Tibial artery (tissue), 4 donors: ENCODE results near the gene HHAT.

ENCODE experiments used
- DNase-seq, 2 donors: peaks; one replicate each; pipeline ENCODE4 v3.0.0-alpha.2; 2019
- H3K27ac ChIP-seq, 2 donors: fragments of 200-600 bp; sonication (generic) in 1 of 2; 1 replicate in 1 of 2; 2 replicates in 1 of 2; pipeline ENCODE4 v1.5.1; 2018 to 2019; ENCODE audit warnings: mild to moderate bottlenecking in 1 of 2
- H3K27me3 ChIP-seq, 2 donors: fragments of 200-600 bp; sonication (generic) in 1 of 2; one replicate each; pipeline versions ENCODE4 v1.5.1 to v1.6.0; 2016 to 2019
- H3K36me3 ChIP-seq, 3 donors: fragments of 200-600 bp; sonication (generic) in 2 of 3; one replicate each; pipeline ENCODE4 v1.5.1; 2016 to 2019; ENCODE audit warnings: mild to moderate bottlenecking in 2 of 3
- H3K4me1 ChIP-seq, 4 donors: fragments of 200-600 bp; sonication (generic) in 2 of 4; 1 replicate in 3 of 4; 2 replicates in 1 of 4; pipeline ENCODE4 v1.5.1; 2016 to 2019
- H3K4me3 ChIP-seq, 2 donors: fragments of 200-600 bp; sonication (generic) in 1 of 2; 1 replicate in 1 of 2; 2 replicates in 1 of 2; pipeline ENCODE4 v1.5.1; 2018 to 2019; ENCODE audit warnings: mild to moderate bottlenecking in 2 of 2
- H3K9me3 ChIP-seq, 3 donors: fragments of 200-600 bp; sonication (generic) in 1 of 3; one replicate each; pipeline ENCODE4 v1.5.1; 2016 to 2019
- intact Hi-C: fragments of 100-400 bp; cut with DNase I; formaldehyde crosslinking; loops from one replicate; pipeline ENCODE4 v1.15.0; 2023; ENCODE audit warnings: low total_unique reads
- TF ChIP-seq, protein P1 (sequence below), 2 experiments: fragments of 200-600 bp in 1 of 2; fragments of 450-650 bp in 1 of 2; IDR thresholded peaks; one replicate each; pipeline ENCODE4 v1.5.1; 2017 to 2019; ENCODE audit warnings: antibody characterized with exemption in 2 of 2, mild to moderate bottlenecking in 1 of 2, moderate library complexity in 1 of 2

HHAT gene

DNA sequence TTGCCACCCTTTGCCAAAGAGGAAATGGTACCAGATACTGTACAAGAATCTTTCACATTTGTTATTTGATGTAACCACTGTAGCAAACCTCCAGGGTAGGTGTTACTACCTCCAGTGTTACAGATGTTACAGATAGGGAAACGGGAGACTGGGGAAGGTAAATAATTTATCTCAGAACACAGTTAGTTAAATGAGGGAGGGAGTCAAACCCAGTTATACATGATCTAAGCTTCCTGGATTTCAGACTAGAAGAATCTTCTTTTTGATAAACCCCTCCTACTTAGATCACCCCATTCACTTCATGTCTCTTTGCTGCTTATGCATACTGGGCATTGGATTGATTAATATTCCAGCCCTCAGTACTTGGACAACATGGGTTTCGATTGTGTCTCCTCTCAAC, 276.4 kb downstream of the HHAT start:
- TF ChIP-seq, protein P1, sequence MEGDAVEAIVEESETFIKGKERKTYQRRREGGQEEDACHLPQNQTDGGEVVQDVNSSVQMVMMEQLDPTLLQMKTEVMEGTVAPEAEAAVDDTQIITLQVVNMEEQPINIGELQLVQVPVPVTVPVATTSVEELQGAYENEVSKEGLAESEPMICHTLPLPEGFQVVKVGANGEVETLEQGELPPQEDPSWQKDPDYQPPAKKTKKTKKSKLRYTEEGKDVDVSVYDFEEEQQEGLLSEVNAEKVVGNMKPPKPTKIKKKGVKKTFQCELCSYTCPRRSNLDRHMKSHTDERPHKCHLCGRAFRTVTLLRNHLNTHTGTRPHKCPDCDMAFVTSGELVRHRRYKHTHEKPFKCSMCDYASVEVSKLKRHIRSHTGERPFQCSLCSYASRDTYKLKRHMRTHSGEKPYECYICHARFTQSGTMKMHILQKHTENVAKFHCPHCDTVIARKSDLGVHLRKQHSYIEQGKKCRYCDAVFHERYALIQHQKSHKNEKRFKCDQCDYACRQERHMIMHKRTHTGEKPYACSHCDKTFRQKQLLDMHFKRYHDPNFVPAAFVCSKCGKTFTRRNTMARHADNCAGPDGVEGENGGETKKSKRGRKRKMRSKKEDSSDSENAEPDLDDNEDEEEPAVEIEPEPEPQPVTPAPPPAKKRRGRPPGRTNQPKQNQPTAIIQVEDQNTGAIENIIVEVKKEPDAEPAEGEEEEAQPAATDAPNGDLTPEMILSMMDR (IDR thresholded peaks at IDR 0.05): no peak
- no peak overlapping the region for H3K27ac ChIP-seq
- H3K27me3 ChIP-seq: no peaks in the 10 kb centered on the region
- intact Hi-C loops: no loop called here
- DNase-seq: no peak
- no peak overlapping the region for H3K4me3 ChIP-seq
- peaks cover 0 to 6% (median 0%) of the 10 kb centered on the region in 3 donors for H3K9me3 ChIP-seq
- no peaks in the 10 kb centered on the region for H3K36me3 ChIP-seq
- peaks cover 0 to 5% (median 0%) of the 10 kb centered on the region in 4 donors for H3K4me1 ChIP-seq

DNA sequence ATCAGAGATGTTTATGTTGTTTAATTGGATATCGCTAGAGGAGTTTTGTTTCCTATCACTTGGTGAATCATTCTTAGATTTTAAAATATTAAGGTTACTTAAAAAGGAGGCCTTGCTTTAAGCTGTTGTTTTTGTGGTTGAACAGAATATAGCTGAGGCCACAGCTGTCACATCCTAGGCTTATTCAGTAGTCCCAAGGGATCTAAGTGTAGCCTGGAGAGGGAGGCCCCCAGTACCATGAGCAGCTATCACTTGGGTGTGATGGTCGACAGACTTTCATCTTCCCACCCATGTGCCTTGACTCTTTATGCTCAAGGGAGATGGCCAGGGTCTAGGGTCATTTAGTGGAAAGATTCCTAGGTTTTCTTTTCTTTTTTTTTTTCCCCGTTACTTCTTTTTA, 278.7 kb downstream of the HHAT start:
- no peak for DNase-seq
- Histone ChIP-seq H3K4me1 (no peaks in the 10 kb centered on the region), H3K36me3 (no peaks in the 10 kb centered on the region), H3K9me3 (peaks cover 0 to 6% (median 0%) of the 10 kb centered on the region in 3 donors), H3K27me3 (no peaks in the 10 kb centered on the region), H3K27ac (no peak overlapping the region), H3K4me3 (no peak overlapping the region)
- TF ChIP-seq, protein P1 (IDR thresholded peaks at IDR 0.05): no peak
- intact Hi-C loops: no loop called here

DNA sequence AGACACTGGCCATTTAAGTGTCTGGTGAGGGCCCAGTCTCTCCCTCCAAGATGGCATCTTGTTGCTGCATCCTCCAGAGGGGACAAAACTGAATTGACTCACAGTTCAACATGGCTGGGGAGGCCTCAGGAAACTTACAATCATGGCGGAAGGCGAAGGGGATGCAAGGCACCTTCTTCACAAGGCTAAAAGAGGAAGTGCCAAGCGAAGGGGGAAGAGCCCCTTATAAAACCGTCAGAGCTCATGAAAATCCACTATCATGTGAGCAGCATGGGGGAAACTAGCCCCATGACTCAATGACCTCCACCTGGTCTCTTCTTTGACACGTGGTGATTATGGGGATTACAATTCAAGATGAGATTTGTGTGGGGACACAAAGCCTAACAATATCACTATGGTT, 280.1 kb downstream of the HHAT start:
- TF ChIP-seq, protein P1 (IDR thresholded peaks at IDR 0.05): no peak
- H3K27ac ChIP-seq: no peak overlapping the region
- DNase-seq: no peak
- intact Hi-C loops: no loop called here
- no peaks in the 10 kb centered on the region for H3K36me3 ChIP-seq
- H3K4me3 ChIP-seq: no peak overlapping the region
- no peaks in the 10 kb centered on the region for H3K27me3 ChIP-seq
- peaks cover 0 to 6% (median 0%) of the 10 kb centered on the region in 3 donors for H3K9me3 ChIP-seq
- no peaks in the 10 kb centered on the region for H3K4me1 ChIP-seq

DNA sequence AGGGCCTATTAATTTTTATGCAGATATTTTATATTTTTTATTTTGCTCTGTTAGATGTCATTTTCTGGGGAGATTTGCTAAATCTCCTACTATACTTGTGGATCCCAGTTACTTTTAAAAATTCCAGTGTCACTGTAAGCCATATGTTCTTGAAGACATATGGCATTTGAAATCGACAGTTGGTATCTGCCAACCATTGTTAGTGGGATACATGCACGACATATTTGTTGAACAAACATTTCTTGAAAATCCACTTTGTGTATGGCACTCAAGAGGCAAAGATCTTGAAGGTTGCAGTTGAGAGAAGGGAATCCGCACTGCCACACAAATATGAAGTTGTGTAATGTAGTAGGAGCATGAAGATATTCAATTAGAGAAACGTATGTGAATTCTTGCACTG, 287.7 kb downstream of the HHAT start:
- intact Hi-C loops: no loop called here
- Histone ChIP-seq H3K27ac (no peak overlapping the region), H3K9me3 (no peaks in the 10 kb centered on the region), H3K27me3 (no peaks in the 10 kb centered on the region), H3K4me3 (no peak overlapping the region), H3K4me1 (no peaks in the 10 kb centered on the region), H3K36me3 (no peaks in the 10 kb centered on the region)
- TF ChIP-seq, protein P1 (IDR thresholded peaks at IDR 0.05): no peak
- DNase-seq: no peak

DNA sequence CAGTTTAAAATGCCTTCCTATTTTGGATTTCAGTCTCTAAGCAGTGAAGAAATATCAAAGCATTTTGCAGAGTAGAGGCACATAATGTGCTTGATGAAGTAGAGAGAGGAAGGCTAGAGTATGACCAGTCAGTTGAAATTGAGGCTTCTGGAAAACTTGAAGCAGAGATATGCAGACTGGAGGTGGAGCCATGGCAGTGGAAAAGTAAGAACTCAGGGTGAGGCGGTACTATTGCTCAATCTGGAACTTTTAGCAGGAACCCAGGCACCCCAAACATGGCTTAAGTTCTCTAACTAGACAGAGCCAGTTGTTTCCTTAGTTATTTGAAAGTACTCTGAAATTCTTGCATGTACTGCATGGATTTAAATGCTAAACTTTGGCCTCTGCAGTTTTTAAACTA, 288.6 kb downstream of the HHAT start:
- no peaks in the 10 kb centered on the region for H3K9me3 ChIP-seq
- no peaks in the 10 kb centered on the region for H3K4me1 ChIP-seq
- H3K36me3 ChIP-seq: no peaks in the 10 kb centered on the region
- TF ChIP-seq, protein P1 (IDR thresholded peaks at IDR 0.05): no peak
- DNase-seq: no peak
- H3K4me3 ChIP-seq: no peak overlapping the region
- H3K27me3 ChIP-seq: no peaks in the 10 kb centered on the region
- intact Hi-C loops: no loop called here
- H3K27ac ChIP-seq: no peak overlapping the region

DNA sequence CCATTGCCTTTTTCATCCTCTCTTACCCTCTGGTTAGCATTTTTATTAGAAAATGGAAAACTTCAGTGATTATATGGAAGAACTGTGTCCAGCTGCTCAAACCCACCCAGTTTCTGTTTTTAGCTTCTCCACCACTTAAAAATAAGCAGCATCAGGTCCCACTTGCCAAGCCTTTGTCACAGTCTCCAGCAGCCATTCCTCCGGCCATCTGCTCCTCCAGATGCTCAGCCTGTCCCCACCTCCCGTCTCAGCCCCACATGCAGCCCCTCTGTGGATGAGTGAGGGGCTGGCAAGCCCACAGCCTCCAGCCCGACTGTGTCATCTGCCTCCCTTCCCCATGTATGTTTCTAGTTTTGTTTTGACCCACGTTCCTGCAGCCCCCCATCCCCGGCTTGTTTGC, 289.7 kb downstream of the HHAT start:
- Histone ChIP-seq H3K4me3 (no peak overlapping the region), H3K27ac (no peak overlapping the region), H3K27me3 (no peaks in the 10 kb centered on the region), H3K9me3 (no peaks in the 10 kb centered on the region), H3K4me1 (no peaks in the 10 kb centered on the region), H3K36me3 (no peaks in the 10 kb centered on the region)
- intact Hi-C loops: no loop called here
- no peak for DNase-seq
- TF ChIP-seq, protein P1 (IDR thresholded peaks at IDR 0.05): no peak
